ENCODE data around the gene CPNE4. TPM values are rescaled to one million over a fixed set of nuclear protein-coding genes. Genes with fewer than 3 reads are reported as not detected.

The CPNE4 gene
- total RNA-seq, 4 donors from 2014 or later, result 0.53 to 2.1 TPM; not detected in 2

DNA sequence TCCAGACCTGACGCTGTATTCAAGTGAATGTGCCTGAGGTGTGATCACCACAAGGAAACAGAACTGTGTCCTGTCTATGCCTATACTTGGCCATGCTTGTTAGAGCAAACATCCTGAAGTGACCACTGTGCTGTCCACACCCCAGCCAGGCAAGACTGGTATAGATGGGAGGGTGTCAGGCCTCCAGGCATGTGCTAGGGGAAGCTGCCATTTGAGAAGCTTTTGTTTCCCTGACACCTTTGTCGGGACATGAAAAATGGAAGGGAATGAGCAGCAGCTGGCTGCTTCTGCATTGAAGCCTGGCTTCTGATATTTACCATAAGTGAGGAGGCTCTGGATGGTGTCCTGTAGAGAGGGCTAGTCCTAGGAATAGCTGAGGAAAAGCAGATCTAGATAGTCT, 106.2 kb downstream of the CPNE4 start:
- Histone ChIP-seq H3K9me3 (no peaks in the 10 kb centered on the region), H3K27ac (no peak overlapping the region), H3K27me3 (no peaks in the 10 kb centered on the region), H3K36me3 (no peaks in the 10 kb centered on the region), H3K4me3 (no peak overlapping the region), H3K4me1 (no peaks in the 10 kb centered on the region)
- TF ChIP-seq, protein P1, sequence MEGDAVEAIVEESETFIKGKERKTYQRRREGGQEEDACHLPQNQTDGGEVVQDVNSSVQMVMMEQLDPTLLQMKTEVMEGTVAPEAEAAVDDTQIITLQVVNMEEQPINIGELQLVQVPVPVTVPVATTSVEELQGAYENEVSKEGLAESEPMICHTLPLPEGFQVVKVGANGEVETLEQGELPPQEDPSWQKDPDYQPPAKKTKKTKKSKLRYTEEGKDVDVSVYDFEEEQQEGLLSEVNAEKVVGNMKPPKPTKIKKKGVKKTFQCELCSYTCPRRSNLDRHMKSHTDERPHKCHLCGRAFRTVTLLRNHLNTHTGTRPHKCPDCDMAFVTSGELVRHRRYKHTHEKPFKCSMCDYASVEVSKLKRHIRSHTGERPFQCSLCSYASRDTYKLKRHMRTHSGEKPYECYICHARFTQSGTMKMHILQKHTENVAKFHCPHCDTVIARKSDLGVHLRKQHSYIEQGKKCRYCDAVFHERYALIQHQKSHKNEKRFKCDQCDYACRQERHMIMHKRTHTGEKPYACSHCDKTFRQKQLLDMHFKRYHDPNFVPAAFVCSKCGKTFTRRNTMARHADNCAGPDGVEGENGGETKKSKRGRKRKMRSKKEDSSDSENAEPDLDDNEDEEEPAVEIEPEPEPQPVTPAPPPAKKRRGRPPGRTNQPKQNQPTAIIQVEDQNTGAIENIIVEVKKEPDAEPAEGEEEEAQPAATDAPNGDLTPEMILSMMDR (IDR thresholded peaks at IDR 0.05), result no peak
- TF ChIP-seq POLR2A (IDR thresholded peaks at IDR 0.05), result no peak
- no peak for DNase-seq

DNA sequence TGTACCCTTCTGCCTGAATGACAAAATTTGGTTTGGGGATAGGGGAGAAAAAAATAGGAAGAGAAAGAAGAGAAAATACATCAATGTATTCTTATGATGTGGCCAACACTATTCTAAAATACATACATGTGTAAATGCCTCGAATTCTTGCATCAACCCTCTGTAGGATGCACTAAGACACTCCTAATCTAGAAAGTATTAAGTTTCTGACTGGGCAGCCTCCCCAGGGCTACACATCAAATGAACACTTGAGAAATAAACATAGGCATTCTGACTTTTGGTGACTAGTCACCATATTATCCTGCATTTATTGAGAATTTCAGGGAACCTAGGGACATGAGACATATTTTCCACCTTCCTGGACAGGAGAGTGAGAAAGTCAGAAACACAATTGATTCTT, 109.2 kb downstream of the CPNE4 start:
- Histone ChIP-seq H3K4me3 (no peak overlapping the region), H3K4me1 (no peaks in the 10 kb centered on the region), H3K27me3 (no peaks in the 10 kb centered on the region), H3K36me3 (no peaks in the 10 kb centered on the region), H3K9me3 (no peaks in the 10 kb centered on the region), H3K27ac (no peak overlapping the region)
- no peak for TF ChIP-seq POLR2A (IDR thresholded peaks at IDR 0.05)
- TF ChIP-seq, protein P1 (IDR thresholded peaks at IDR 0.05), result no peak
- no peak for DNase-seq

DNA sequence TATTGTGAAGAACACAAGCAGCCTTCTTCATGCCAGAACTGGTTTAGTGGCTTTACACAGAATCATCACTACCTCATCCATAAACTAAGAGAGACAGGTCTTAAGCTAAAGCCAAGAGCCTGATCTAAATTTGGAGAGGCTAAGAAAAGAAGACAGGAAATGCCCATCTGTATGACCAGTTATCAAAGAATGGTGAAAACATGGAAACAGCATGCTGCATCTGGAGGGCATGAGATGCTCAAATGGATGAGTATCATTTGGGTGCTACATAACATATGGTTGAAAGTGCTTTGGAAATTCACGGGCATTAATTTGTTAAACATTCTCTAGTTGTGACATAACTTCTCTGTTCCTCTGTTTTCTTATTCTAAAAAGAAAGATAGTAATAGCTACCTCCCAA, 112.5 kb downstream of the CPNE4 start:
- Histone ChIP-seq H3K9me3 (no peaks in the 10 kb centered on the region), H3K4me1 (no peaks in the 10 kb centered on the region), H3K27me3 (no peaks in the 10 kb centered on the region), H3K36me3 (no peaks in the 10 kb centered on the region), H3K27ac (no peak overlapping the region), H3K4me3 (no peak overlapping the region)
- no peak for DNase-seq
- TF ChIP-seq, protein P1 (IDR thresholded peaks at IDR 0.05), result no peak
- TF ChIP-seq POLR2A (IDR thresholded peaks at IDR 0.05), result no peak

DNA sequence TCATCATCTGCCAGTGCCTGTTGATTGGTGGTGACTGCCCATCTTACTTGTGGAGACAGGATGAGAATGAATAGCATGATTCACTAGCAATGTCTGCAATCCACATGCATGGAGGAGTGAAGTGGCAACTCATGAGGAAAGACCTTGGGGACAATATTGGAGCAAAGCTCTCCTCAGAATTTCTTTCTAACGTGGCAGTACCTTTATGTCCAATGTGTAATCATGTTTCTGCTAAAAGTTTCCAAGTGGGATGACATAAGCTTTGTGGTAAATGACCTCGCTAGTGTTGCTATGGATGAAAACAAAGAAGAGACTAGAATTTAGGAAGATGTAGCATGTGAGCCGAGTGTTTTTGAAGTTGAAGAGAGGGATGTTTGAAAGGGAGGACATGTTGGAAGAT, 117.8 kb downstream of the CPNE4 start:
- Histone ChIP-seq H3K36me3 (no peaks in the 10 kb centered on the region), H3K4me1 (no peaks in the 10 kb centered on the region), H3K4me3 (no peak overlapping the region)

DNA sequence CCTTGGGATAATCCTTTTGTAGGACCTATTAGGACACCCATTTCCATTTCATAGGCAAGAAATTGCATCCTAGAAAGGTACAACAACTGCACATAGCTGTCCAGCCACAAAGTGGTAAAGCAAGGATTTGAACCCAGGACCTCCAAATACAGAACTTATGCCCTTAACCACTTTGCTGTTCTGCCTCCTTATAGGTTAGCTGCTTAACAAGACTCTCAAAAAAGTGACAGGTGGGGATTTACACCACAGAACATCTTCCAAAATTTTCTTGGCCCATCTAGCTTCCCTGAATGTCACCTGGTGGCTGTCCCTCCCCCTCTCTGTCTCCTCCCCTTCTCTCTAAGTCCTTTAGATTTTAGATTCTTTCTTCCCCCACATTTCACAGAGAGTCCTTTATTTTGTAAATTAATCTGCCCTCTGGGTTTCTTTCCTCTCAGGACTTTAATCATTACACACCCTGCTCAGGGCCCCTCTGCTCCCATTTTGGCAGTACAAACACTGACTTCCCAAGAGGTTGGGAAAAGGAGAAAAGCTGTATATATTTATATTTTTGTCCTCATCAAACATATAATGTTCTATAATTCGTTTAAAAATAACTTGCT, 120.6 kb downstream of the CPNE4 start:
- H3K27ac ChIP-seq, result no peak overlapping the region
- TF ChIP-seq POLR2A (IDR thresholded peaks at IDR 0.05), result no peak
- TF ChIP-seq, protein P1 (IDR thresholded peaks at IDR 0.05), result no peak

More for the DNA sequence above, 117.8 kb downstream of the CPNE4 start:
- Histone ChIP-seq H3K9me3 (no peaks in the 10 kb centered on the region), H3K27ac (no peak overlapping the region), H3K27me3 (no peaks in the 10 kb centered on the region)
- TF ChIP-seq, protein P1 (IDR thresholded peaks at IDR 0.05), result no peak
- TF ChIP-seq POLR2A (IDR thresholded peaks at IDR 0.05), result no peak
- no peak for DNase-seq

DNA sequence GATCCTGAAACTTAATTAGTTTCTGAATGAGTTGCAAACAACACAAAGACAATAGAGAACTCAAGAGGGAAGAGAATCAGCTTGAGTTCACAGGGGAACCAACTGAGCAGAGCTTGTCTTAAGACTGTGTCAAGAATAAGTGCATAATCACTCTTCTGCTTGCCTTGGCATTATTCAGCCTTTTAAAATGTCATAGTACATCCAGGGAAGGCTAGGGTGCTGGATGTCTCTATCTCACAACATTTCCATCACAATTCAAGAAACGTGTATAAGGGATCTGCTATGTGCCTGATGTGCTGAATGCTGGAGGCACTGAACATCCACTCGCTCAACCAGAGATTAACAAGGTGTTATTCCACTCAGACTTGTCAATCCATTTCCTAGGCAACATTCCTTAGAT, 122.6 kb downstream of the CPNE4 start:
- no peaks in the 10 kb centered on the region for H3K9me3 ChIP-seq
- no peak for TF ChIP-seq POLR2A (IDR thresholded peaks at IDR 0.05)
- TF ChIP-seq, protein P1 (IDR thresholded peaks at IDR 0.05), result no peak
- no peaks in the 10 kb centered on the region for H3K27me3 ChIP-seq

More for the DNA sequence above, 120.6 kb downstream of the CPNE4 start:
- no peaks in the 10 kb centered on the region for H3K9me3 ChIP-seq
- H3K27me3 ChIP-seq, result no peaks in the 10 kb centered on the region
- no peaks in the 10 kb centered on the region for H3K4me1 ChIP-seq
- no peak for DNase-seq
- H3K4me3 ChIP-seq, result no peak overlapping the region
- H3K36me3 ChIP-seq, result no peaks in the 10 kb centered on the region

More for the DNA sequence above, 122.6 kb downstream of the CPNE4 start:
- no peaks in the 10 kb centered on the region for H3K4me1 ChIP-seq
- no peak for DNase-seq
- no peak overlapping the region for H3K4me3 ChIP-seq
- no peak overlapping the region for H3K27ac ChIP-seq
- H3K36me3 ChIP-seq, result no peaks in the 10 kb centered on the region
